Fibroblast of upper back skin (primary cell): ENCODE data around the gene UGT1A7.
"Not testable (repeated sequence)": the region's sequence is repeated elsewhere in the genome, so short reads cannot be mapped to it uniquely, and the experiment has no call there.

Experiments used
- DNase-seq: peaks from one replicate; pipeline ENCODE4 v3.0.0-alpha.2; 2013

Gene UGT1A7

DNA sequence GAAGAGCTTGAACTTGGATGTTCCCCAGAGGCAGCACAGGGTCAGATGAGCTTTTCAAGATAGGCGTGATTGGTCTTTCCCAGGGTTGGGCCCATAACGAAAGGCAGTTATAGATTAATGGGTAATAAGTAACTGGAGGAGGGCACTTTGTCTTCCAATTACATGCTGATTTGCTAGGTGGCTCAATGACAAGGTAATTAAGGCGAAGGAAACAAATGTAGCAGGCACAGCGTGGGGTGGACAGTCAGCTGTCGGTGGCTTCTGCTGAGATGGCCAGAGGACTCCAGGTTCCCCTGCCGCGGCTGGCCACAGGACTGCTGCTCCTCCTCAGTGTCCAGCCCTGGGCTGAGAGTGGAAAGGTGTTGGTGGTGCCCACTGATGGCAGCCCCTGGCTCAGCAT, 36.9 kb downstream of the UGT1A7 start, which contains the start of gene UGT1A4:
TSS of gene UGT1A4 (plus strand) at position 185 of the 400 bp plus-strand sequence. CDS start at position 270, 85 bp downstream.
- DNase-seq, result no peak

GRCh38 chr2:233728723-233729301, 47.1 kb downstream of the UGT1A7 start, which contains the start of gene UGT1A3:
TSS of gene UGT1A3 (plus strand) at chr2:233729042. CDS start at chr2:233729127, 85 bp downstream.
- DNase-seq, result no peak

GRCh38 chr2:233736868-233737653, 55.4 kb downstream of the UGT1A7 start:
- DNase-seq, result not testable (repeated sequence)

- DNase-seq, result no peak
Measured at GRCh38 chr2:233740870-233741269, 59.2 kb downstream of the UGT1A7 start.

- DNase-seq, result no peak
Measured at GRCh38 chr2:233743464-233744259, 62.0 kb downstream of the UGT1A7 start.

- no peak for DNase-seq
Measured at GRCh38 chr2:233745073-233745755, 63.5 kb downstream of the UGT1A7 start.

DNA sequence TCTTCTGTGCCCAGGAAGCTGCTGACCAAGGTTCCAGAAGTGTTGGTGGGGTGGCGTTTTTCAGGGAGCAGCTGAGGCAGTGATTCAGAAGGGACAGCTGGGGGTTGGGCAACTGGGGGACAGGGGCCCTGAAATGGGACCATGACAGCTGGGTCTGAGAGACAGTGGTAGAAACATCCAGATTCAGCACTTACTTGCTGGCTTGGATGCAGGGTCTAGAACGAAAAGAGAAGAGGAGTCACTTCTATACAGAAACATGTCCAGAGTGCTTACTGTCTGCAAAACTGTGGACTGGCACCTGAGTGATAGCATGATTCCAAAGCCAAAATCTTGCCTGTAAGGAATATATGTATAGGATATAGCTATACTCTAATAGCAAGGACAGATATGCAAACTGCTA, 64.1 kb downstream of the UGT1A7 start:
- not testable (repeated sequence) for DNase-seq

GRCh38 chr2:233746475-233747282, 65.0 kb downstream of the UGT1A7 start:
- DNase-seq, result no peak

- no peak for DNase-seq
Measured at GRCh38 chr2:233747283-233747544, 65.5 kb downstream of the UGT1A7 start.

DNA sequence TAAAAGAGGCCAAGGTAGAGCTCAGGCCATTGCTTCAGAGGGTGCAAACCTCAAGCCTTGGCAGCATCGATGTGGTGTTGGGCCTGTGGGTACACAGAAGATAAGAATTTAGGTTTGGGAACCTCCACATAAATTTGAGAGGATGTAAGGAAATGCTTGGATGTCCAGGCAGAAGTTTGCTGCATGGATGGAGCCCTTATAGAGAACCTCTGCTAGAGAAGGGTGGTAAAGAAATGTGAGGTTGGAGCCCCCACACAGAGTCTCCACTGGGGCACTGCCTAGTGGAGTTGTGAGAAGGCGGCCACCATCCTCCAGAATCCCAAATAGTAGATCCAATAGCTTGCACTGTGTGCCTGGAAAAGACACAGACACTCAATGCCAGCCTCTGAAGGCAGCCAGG, 69.0 kb downstream of the UGT1A7 start:
- not testable (repeated sequence) for DNase-seq

- DNase-seq, result not testable (repeated sequence)
Measured at GRCh38 chr2:233751212-233752009, 69.7 kb downstream of the UGT1A7 start.

GRCh38 chr2:233754872-233755611, 73.3 kb downstream of the UGT1A7 start:
- DNase-seq, result no peak

- no peak for DNase-seq
Measured at GRCh38 chr2:233756429-233757081, 74.9 kb downstream of the UGT1A7 start.

- DNase-seq, result no peak
Measured at GRCh38 chr2:233758141-233758540, 76.4 kb downstream of the UGT1A7 start.

- DNase-seq, result no peak
Measured at GRCh38 chr2:233758849-233759248, 77.1 kb downstream of the UGT1A7 start.

DNA sequence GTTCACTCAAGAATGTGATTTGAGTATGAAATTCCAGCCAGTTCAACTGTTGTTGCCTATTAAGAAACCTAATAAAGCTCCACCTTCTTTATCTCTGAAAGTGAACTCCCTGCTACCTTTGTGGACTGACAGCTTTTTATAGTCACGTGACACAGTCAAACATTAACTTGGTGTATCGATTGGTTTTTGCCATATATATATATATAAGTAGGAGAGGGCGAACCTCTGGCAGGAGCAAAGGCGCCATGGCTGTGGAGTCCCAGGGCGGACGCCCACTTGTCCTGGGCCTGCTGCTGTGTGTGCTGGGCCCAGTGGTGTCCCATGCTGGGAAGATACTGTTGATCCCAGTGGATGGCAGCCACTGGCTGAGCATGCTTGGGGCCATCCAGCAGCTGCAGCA, 78.3 kb downstream of the UGT1A7 start, which contains the start of gene UGT1A1:
TSS of gene UGT1A1 (plus strand) at position 228 of the 400 bp plus-strand sequence. CDS start at position 246, 18 bp downstream.
- DNase-seq, result no peak

GRCh38 chr2:233761040-233761769, 79.5 kb downstream of the UGT1A7 start:
- no peak for DNase-seq

GRCh38 chr2:233764264-233764663, 82.6 kb downstream of the UGT1A7 start:
- DNase-seq, result no peak

DNA sequence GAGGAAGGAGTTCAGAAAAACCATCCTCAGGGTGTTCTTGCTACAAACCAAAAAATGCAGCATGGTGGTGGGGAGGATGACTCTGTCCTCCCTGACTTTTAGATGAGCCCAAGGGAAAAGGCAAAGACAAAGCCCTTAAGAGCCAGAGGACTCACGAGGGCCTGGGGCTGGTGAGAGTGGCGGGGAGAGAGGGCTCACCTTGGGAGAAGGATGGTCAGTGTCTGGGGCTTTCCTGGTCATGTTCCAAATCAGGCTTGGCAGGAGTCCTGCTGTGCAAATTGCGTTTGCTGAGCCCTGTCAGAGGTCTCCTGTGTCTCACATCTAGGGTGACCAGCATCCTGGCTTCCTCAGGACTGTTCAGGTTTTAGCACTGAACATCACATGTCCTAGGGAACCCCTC, 83.1 kb downstream of the UGT1A7 start:
- no peak for DNase-seq
